Activated naive CD4-positive, alpha-beta T cell treated with anti-CD3 and anti-CD28 coated beads, Interleukin-2, amount 50 U/mL, for 24 hours (primary cell): ENCODE data around the gene CD79A.
"Not testable (repeated sequence)": the region's sequence is repeated elsewhere in the genome, so short reads cannot be mapped to it uniquely, and the experiment has no call there.

ENCODE experiments used
- H3K27ac Mint-ChIP-seq: one replicate; pipeline ENCODE4 v1.8.0; 2021; ENCODE audit warnings: mild to moderate bottlenecking, mixed read lengths
- H3K27me3 Mint-ChIP-seq: one replicate; pipeline ENCODE4 v1.8.0; 2021; ENCODE audit warnings: mixed read lengths
- H3K36me3 Mint-ChIP-seq: one replicate; pipeline ENCODE4 v1.8.0; 2021; ENCODE audit warnings: mixed read lengths
- H3K4me1 Mint-ChIP-seq: one replicate; pipeline ENCODE4 v1.8.0; 2021; ENCODE audit warnings: mixed read lengths
- H3K4me3 Mint-ChIP-seq: one replicate; pipeline ENCODE4 v1.8.0; 2021; ENCODE audit warnings: mild to moderate bottlenecking, mixed read lengths
- H3K9me3 Mint-ChIP-seq: one replicate; pipeline ENCODE4 v1.8.0; 2021; ENCODE audit warnings: mixed read lengths

The CD79A gene

DNA sequence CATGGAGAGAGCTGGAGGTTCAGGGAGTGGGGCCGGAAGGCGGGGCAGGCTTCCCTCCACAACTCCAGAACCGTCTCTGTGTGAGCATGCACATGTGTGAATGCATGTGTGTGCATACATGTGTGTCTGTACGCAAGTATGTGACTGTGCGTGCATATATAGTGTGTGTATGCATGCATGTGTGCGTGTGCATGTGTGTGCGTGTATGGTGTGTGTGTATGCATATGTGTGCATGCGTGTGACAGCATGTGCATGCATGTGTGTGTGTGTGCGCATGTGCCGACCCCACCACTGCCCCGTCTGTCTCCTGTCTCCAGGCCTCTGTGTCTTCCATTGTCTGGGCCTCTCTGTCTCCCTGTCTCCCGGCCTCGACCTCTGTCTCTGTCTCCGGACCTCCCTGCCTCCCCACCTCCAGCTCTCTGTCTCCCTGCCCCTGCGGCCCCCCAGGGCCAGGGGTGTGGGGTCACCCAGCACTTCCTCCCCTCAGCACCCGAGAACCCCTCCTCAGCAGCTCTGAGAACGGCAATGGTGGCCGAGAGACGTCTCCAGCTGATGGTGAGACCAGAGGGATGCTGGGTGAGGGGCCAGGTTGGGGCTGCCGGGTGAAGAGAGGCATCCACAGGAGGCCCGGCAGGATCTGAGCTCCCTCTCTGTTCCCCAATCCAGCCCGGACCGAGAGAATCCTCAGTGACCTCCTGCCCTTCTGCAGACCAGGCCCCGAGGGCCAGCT lies 28.4 kb downstream of the CD79A start:
- Mint-ChIP-seq H3K27me3 (no peaks in the 10 kb centered on the region), H3K9me3 (no peaks in the 10 kb centered on the region), H3K36me3 (peaks cover 8% of the 10 kb centered on the region), H3K27ac (no peak overlapping the region), H3K4me3 (no peak overlapping the region), H3K4me1 (peaks cover 32% of the 10 kb centered on the region)

DNA sequence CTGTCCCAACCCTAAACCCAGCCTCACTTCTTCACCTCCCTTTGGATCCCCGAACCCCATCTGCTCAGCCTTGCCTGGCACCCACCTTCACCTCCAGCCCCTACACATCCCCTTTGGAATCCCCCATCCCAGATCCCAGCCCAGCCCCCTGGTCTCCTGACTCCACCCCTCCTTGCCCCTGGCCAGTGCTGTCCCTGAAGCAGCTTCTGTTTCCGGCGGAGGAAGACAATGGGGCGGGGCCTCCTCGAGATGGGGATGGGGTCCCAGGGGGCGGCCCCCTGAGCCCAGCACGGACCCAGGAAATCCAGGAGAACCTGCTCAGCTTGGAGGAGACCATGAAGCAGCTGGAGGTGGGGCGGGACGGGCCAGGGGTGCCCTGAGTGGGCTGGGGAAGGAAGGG lies 29.2 kb downstream of the CD79A start:
- Mint-ChIP-seq H3K4me1 (peaks cover 40% of the 10 kb centered on the region), H3K9me3 (no peaks in the 10 kb centered on the region), H3K4me3 (no peak overlapping the region), H3K27ac (no peak overlapping the region), H3K36me3 (peaks cover 8% of the 10 kb centered on the region), H3K27me3 (no peaks in the 10 kb centered on the region)

DNA sequence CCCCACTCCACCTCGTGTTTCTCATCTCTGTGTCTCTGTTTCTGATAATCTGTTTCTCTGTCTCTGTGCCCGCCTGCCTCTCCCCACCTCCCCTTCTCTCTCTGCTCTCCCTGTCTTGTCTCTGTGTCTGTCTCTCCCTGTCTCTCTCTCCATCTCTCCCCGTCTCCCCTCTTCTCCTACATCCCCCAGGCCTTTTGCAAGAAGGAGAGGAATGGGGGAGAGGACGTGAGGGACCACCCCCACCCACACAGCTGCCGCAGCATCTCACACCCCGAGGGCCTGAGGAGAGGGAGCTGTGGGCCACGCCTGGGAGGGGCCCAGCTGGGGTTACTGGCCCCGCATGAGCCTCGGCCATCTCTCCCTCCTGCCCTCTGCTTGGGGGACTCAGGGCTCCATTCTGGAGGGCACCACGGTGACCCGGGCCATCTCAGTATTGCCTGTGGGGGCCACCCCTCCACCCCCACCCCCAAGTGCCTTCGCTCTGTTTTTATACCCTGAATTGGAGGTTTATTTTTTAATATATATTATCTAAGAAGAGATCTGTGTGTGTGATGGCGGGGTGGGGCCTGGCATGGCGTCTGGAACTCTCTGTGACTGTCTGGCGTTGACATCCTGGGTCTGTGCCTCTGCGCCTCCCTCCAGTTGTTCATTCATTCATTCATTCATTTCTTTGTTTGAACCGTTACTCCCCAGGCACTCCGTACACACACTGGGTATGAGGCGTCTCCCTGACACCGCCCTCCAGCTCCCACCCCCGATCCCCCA lies 30.0 kb downstream of the CD79A start:
- H3K9me3 Mint-ChIP-seq = no peaks in the 10 kb centered on the region
- H3K4me1 Mint-ChIP-seq = peaks cover 45% of the 10 kb centered on the region
- no peaks in the 10 kb centered on the region for H3K27me3 Mint-ChIP-seq
- H3K36me3 Mint-ChIP-seq = peaks cover 8% of the 10 kb centered on the region
- no peak overlapping the region for H3K4me3 Mint-ChIP-seq
- H3K27ac Mint-ChIP-seq = no peak overlapping the region

DNA sequence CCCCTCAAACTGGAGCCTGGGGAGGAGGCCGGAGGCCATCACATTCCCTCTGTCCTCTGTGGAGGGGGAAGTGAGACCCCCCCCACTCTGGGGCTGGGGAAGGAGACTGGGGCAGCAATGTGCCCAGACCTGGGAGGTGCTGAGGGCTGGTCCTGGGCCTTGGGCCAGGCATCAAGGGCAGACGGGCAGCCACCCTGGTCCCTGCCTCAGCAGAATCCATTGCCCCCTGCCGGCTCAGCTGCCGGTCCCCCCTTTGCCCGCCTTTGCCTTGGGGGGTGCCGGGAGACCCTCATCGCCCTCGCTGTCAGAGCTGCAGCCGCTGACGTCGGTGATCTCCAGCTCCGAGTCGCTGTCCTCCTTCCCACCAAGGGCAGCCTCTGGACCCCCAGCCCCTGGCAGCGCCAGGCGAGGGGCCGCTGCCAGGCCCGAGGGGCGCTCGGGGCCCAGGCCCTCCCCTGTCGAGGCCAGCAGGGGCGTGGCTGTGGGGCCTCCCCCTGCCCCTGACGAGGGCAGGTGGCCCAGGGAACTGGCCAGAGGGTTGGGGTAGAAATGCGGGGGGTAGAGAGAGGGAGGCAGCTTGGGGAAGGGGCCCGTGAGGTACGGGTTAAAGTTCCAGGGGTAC lies 31.0 kb downstream of the CD79A start:
- H3K27me3 Mint-ChIP-seq = no peaks in the 10 kb centered on the region
- H3K27ac Mint-ChIP-seq = no peak overlapping the region
- no peaks in the 10 kb centered on the region for H3K9me3 Mint-ChIP-seq
- no peak overlapping the region for H3K4me3 Mint-ChIP-seq
- H3K4me1 Mint-ChIP-seq = peaks cover 49% of the 10 kb centered on the region
- peaks cover 8% of the 10 kb centered on the region for H3K36me3 Mint-ChIP-seq

DNA sequence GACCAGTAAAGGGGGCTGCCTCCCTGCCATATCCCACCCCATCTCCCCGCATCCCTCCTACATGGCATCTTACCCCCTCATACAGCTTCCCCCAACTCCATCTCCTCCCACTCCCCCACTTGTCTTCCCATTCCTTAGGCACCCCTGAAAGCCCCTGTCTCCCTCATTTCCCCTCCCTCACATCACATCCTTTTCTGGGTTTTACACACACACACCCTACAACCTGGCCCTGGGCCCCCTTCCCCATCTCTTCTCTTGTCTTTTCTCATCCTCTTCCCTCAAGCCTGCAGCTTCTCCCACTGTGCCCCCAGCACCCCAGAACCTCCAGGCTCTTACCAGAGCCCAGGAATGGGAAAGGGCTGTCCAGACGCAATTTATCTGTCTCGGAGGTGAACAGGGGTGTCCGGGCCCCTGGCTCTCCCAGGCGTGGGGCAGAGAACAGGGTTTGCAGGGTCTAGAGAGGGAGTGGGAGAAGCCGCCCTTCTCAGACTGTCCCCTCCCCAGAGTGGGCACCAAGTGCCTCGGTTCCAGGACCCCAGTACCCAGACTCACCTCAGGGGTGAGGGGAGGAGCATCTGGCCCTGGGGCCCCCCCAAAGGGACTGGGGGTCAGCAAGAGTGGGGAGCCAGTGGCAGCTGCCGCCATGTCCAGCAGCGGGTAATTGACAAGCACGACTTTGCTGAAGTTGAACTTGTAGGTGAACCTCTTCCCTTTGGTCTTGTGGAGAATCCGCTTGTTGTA lies 31.8 kb downstream of the CD79A start:
- H3K4me3 Mint-ChIP-seq = no peak overlapping the region
- H3K36me3 Mint-ChIP-seq = peaks cover 8% of the 10 kb centered on the region
- H3K9me3 Mint-ChIP-seq = no peaks in the 10 kb centered on the region
- H3K4me1 Mint-ChIP-seq = peaks cover 45% of the 10 kb centered on the region
- no peak overlapping the region for H3K27ac Mint-ChIP-seq
- no peaks in the 10 kb centered on the region for H3K27me3 Mint-ChIP-seq

DNA sequence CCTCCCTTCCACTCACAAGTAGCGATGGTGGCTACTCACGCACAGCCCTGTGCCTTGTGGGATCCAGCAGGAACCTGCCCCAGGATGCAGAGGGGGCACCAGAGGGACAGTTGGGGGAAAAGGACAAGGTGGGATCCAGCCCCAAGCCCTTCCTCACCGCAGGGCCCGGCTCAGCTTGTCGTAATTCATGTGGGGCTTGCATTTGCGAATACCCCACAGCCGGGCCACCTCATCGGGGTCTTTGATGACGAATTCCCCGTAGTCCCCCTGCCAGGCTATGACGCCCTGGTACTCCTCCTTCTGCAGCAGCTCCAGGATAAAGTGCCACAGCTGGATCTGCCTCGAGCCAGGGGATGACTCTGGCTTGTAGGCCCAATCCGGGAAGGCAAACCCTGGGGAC lies 32.6 kb downstream of the CD79A start:
- H3K4me1 Mint-ChIP-seq = peaks cover 44% of the 10 kb centered on the region
- H3K9me3 Mint-ChIP-seq = no peaks in the 10 kb centered on the region
- H3K36me3 Mint-ChIP-seq = peaks cover 5% of the 10 kb centered on the region
- H3K27ac Mint-ChIP-seq = no peak overlapping the region
- H3K27me3 Mint-ChIP-seq = no peaks in the 10 kb centered on the region
- no peak overlapping the region for H3K4me3 Mint-ChIP-seq

DNA sequence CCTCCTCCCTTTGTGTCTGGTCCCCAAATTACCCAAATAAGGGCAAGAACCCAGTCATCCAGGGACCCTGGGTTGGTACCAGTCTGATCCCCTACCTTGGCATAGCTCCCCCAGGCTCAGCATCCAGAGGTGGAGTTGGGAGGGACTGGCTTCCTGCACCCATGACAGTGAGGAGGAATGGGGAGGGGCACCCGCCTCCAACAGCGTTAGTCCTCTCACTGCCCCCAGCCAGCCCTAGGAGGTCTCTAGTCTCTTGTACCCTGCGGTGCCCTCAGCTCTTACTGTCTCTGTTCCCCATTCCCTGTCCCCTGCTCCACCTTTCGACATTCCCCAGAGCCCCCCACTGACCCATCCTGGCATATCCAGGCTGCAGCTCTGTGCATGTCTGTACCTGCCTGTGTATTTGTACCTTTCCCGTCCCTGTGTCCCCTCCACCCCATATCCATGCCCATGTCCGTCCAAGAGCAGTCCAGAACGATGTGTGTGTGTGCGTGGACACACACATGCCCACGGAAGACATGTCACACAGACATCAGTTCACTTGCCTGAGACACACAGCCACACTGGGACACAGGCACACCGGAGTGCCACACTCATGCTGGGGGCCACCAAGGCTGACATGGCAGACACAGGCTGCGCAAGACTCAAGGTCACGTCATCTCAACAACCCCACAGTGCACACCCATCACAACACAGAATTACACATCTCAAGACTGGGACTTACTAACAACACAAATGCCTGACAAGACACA lies 33.3 kb downstream of the CD79A start:
- peaks cover 43% of the 10 kb centered on the region for H3K4me1 Mint-ChIP-seq
- H3K9me3 Mint-ChIP-seq = no peaks in the 10 kb centered on the region
- peaks cover 5% of the 10 kb centered on the region for H3K36me3 Mint-ChIP-seq
- peak overlapping the region; percentile 8 for H3K27ac Mint-ChIP-seq
- no peak overlapping the region for H3K4me3 Mint-ChIP-seq
- H3K27me3 Mint-ChIP-seq = no peaks in the 10 kb centered on the region

DNA sequence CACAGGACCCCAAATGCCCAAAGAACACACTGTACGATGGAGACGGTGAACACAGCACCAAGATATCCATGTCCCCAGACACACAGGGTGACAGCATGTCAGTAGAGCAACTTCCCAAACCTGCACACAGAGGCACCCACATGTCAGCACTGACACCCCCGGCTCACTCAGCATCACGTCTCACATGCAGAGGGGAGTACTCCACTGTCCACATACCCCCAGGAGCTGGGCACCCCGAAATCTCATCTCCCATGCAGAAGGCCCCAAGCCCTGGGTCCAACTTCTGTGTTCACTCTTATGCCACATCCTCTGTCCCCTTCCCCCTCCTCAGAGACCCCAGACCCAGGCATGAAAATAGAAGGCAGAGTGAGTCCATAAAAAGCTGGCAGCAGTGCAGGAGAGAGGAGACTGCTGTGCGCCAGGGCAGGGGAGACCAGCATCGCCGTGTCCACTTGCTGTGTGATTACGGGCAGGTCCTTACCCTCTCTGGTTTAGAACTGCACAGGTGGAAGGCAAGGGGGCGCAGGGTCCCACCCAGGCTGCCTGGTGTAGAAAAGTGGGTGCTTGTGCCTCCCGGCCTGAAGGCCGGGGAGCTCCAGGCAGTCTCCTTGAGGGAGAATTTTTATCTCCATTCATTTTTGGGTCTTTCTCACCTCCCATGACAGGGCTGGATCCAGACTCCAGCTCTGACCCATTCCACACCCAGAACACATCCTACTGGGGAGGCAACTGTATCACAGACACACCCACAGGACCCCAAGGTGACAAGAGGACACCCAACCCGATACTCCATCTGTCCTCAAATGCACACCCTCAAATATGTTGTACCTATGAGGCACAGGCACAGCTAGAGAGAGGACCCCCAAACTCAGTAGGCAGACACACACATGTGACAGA lies 34.2 kb downstream of the CD79A start:
- peak overlapping the region; percentile 30 for H3K27ac Mint-ChIP-seq
- H3K9me3 Mint-ChIP-seq = no peaks in the 10 kb centered on the region
- peak overlapping the region; percentile 42 for H3K4me3 Mint-ChIP-seq
- H3K4me1 Mint-ChIP-seq = peaks cover 38% of the 10 kb centered on the region
- peaks cover 2% of the 10 kb centered on the region for H3K36me3 Mint-ChIP-seq
- H3K27me3 Mint-ChIP-seq = no peaks in the 10 kb centered on the region

DNA sequence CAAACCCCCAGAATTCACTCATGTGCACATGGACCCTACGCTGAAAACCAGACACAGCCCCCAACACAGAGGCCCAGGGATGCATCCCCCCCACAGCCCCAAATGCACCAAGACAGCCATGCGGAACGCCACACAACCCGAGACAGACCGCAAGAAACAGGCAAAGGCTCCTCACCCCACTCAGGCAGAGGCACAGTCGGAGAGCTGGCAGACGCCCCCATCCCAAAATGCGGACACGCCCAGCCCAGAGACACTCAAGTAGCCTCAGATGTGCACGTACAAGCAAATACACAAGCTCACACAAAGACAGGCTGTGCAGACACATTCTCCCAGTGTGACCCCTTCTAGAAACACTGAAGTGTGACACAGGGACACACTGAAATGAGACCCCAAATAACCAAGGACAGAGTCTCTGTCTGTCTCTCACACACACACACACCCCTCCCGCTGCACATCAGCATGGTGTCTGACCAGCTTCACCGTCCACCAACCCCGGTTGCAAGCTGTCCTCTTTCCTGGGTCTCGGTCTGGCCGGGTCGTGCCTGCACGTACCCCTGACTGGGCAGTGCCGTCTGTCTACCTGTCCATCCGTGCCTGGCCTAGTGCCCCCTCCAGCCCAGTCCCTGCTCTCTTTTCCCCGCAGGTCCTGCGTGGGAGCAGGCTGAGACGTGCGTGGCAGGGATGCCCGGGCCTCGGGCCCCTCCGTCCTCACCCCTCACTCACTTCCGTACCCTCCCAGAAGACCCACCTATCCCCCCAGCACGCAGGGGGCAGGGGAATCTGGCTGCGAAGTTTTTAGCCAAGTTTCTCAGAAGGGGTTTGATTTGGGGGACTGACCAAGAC lies 35.0 kb downstream of the CD79A start:
- no peaks in the 10 kb centered on the region for H3K9me3 Mint-ChIP-seq
- H3K27me3 Mint-ChIP-seq = no peaks in the 10 kb centered on the region
- H3K4me3 Mint-ChIP-seq = peak overlapping the region; percentile 42
- H3K27ac Mint-ChIP-seq = no peak overlapping the region
- no peaks in the 10 kb centered on the region for H3K36me3 Mint-ChIP-seq
- H3K4me1 Mint-ChIP-seq = peaks cover 34% of the 10 kb centered on the region

DNA sequence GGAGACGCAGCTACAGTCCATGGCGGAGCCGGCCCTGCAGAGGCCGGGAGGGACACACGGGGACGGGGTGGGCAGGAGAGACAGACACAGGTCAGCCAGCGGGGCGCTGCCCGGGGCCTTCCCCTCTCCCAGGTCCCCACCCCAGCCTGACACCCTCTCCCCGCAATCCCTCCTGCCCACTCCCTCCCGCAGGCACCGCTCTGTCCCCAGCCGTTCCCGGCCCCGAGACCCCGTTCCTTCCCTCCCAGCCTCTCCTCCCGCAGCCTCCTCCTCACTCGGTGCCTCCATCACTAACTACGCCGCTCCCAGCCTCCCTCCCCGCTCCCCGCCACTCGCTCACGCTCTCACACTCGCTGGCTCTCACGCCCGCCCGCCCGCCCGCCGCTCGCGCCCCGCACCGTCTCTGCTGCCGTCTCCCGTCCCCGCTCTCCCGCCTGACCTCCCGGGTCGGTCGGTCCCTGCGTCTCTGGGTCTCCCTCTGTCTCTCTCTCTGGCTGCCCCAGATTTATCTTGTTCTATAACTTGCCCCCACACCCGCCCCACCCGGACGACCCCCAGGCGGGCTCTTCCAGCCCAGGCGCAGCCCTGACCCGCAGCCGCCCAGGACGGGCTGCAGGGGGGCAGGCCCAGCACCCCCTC lies 35.9 kb downstream of the CD79A start:
- Mint-ChIP-seq H3K4me1 (peaks cover 31% of the 10 kb centered on the region), H3K27ac (no peak overlapping the region), H3K4me3 (peak overlapping the region; percentile 26), H3K27me3 (no peaks in the 10 kb centered on the region), H3K36me3 (no peaks in the 10 kb centered on the region), H3K9me3 (no peaks in the 10 kb centered on the region)

DNA sequence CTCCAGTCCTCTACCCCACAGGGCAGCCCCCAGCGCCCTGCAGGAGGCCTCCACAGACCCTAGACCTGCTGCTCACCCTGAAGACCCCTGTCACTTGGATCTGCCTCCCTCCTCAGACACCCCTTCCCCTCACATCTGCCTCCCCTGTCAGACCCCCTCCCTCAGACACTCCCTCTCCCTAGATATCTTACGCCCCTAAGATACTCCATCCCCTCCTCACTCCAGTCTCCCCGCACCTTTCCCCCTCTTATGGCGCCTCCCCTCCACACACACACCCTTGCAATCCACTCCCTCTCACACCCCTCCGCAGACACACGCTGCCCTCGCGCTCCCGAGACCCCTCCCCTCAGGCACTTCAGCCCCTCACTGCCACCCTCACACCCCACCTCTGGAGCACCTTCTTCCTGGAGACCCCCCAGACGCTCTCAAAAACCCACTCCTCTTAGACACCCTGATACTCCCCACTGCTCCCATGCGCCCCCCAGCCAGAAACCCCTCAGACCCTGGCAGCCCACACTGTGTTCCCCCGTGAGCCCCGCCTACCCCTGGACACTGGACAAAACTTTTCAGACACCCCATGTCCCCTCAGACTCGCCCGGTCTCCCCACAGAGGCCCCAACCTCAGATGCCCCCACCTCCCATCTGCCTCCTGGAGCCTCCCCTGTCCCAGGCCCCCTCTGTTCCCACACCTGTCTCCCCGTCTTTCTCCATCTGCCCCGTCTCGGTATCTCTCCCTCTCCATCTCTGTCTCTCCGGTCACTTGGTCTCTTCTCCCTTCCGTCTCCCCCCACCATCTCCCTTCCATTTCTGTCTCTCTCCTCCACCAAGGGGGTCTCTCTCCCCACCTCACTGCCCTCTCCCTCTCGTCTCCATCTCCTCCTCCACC lies 36.7 kb downstream of the CD79A start:
- H3K4me1 Mint-ChIP-seq = peaks cover 31% of the 10 kb centered on the region
- H3K27me3 Mint-ChIP-seq = no peaks in the 10 kb centered on the region
- no peaks in the 10 kb centered on the region for H3K36me3 Mint-ChIP-seq
- no peaks in the 10 kb centered on the region for H3K9me3 Mint-ChIP-seq
- no peak overlapping the region for H3K27ac Mint-ChIP-seq
- no peak overlapping the region for H3K4me3 Mint-ChIP-seq

DNA sequence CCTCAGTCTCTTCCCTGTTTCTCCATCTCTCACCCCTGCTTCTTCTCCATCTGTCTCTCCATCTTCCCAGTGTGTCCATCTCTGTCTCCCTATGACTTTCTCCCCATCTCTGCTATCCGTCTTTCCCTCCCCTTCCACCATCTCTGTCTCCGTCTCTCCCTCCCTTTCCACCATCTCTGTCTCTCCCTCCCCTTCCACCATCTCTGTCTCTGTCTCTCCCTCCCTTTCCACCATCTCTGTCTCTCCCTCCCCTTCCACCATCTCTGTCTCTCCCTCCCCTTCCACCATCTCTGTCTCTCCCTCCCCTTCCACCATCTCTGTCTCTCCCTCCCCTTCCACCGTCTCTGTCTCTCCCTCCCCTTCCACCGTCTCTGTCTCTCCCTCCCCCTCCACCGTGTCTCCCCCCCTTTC lies 37.4 kb downstream of the CD79A start:
- H3K27me3 Mint-ChIP-seq, H3K4me3 Mint-ChIP-seq, H3K36me3 Mint-ChIP-seq: not testable (repeated sequence)

More for the DNA sequence above, 37.4 kb downstream of the CD79A start:
- H3K9me3 Mint-ChIP-seq, H3K27ac Mint-ChIP-seq: not testable (repeated sequence)
- H3K4me1 Mint-ChIP-seq = peaks cover 31% of the 10 kb centered on the region
